AG09309 (cell line): ENCODE measurements around the gene IFNA21.

Source experiments
- DNase-seq: peaks from one replicate; pipeline ENCODE4 v3.0.0-alpha.2; 2010; ENCODE audit warnings: low read depth
- H3K4me3 ChIP-seq: 2 replicates; pipeline ENCODE4 v1.5.1; 2011; ENCODE audit warnings: mild to moderate bottlenecking, low read depth, low read length, moderate library complexity; ENCODE audit not compliant: control insufficient read depth
- TF ChIP-seq, protein P1 (sequence below): IDR thresholded peaks from 2 replicates; pipeline ENCODE4 v1.5.1; 2011; ENCODE audit warnings: mild to moderate bottlenecking, low read depth, low read length, inconsistent platforms; ENCODE audit not compliant: insufficient read depth, control insufficient read depth; ENCODE audit errors: missing control alignments

The IFNA21 gene

DNA sequence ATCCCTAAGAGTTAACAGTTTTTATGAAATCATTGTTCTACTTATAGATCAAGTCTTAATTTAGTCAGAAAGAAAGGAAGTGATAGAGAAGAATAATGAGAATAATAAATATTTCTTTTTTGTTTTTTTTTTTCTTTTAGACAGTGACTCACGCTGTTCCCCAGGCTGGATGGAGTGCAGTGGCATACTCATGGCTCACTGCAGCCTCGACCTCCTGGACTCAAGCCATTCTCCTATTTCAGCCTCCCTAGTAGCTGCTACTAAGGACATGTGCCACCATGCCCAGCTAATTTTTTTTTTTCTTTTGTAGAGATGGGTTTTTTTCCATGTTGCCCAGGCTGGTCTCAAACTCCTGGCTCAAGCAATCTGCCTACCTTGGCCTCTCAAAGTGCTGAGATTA lies 11.0 kb downstream of the IFNA21 start:
- DNase-seq, result no peak
- TF ChIP-seq, protein P1, sequence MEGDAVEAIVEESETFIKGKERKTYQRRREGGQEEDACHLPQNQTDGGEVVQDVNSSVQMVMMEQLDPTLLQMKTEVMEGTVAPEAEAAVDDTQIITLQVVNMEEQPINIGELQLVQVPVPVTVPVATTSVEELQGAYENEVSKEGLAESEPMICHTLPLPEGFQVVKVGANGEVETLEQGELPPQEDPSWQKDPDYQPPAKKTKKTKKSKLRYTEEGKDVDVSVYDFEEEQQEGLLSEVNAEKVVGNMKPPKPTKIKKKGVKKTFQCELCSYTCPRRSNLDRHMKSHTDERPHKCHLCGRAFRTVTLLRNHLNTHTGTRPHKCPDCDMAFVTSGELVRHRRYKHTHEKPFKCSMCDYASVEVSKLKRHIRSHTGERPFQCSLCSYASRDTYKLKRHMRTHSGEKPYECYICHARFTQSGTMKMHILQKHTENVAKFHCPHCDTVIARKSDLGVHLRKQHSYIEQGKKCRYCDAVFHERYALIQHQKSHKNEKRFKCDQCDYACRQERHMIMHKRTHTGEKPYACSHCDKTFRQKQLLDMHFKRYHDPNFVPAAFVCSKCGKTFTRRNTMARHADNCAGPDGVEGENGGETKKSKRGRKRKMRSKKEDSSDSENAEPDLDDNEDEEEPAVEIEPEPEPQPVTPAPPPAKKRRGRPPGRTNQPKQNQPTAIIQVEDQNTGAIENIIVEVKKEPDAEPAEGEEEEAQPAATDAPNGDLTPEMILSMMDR, result no peak
- H3K4me3 ChIP-seq, result no peak overlapping the region

DNA sequence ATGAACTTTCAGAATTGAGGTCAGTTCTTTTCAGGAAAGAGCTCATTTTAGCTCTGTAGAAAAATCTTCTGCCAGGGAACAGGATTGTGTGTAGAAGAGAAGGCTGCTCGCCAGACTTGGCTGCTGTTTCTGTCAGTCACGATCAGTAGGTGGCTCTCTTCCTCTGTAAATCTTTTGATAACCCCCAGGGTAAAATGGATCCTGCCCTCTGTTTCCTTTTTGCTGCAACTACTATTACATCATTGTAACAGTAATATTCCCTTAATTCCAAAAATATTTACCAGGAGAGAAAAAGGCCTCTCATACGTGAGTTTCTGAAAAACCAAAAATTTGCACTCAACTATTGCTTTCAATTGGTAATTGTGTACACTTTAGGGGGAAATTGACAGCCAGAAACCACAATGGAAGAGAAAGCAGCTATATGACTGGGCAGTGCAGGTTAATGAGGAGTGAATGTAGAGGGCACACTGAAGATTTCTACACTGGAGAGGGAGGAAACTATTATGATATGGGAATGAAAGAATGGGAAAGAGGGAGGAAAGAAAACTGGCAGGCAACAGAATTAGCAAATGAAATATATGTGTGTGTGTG lies 12.3 kb downstream of the IFNA21 start:
- no peak overlapping the region for H3K4me3 ChIP-seq
- no peak for DNase-seq
- TF ChIP-seq, protein P1, result no peak

DNA sequence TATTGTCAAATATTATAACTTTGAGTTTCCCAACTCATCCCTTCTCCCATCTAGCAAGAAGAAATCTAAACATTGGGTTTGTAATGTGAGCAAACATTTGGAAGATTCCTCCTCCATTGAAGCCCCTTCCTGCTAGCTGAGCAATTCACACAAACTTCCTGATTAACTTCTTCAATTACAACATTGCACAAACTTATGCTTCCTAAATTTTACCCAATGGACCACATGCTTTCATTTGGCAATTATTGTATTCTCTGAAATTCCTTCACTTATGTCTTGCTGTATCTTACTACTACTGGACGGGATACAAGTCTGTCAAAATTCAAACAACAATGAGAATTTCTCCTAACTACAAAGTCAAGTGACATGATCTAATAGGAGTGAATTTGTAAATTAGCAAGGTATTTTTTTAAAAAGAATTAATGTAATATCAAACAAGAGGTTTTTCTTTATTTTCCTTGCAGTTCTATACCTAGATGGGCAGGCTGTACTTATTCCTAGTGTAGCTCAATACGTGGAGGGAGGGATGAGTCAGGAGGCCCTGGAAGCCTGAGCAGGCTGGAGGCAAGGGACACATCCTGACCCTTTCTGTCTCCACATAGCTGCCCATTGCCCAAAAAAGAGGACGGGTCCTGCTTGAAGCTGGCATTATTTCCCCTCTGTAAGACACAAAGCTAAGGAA lies 13.0 kb downstream of the IFNA21 start:
- H3K4me3 ChIP-seq, result no peak overlapping the region
- DNase-seq, result no peak
- TF ChIP-seq, protein P1, result no peak

DNA sequence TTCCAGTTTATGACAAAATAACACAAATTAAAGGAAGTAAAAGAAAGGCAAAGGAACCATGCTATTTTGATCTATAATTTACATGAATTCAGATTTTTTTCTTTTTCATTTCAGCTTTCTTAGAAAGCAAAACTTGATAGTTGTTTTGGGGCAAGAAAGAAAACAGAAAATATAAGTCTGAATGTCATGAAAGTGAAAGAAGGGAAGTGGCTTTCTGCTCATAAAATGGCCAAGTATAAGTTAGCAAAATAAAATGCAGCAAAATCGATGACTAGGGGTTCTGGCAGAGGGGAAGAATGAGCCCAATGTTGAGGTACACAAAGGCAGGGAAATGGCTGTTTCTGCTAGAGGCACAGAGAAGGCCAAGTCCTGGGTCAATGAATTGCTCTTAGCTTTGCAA lies 21.9 kb downstream of the IFNA21 start:
- no peak for DNase-seq

DNA sequence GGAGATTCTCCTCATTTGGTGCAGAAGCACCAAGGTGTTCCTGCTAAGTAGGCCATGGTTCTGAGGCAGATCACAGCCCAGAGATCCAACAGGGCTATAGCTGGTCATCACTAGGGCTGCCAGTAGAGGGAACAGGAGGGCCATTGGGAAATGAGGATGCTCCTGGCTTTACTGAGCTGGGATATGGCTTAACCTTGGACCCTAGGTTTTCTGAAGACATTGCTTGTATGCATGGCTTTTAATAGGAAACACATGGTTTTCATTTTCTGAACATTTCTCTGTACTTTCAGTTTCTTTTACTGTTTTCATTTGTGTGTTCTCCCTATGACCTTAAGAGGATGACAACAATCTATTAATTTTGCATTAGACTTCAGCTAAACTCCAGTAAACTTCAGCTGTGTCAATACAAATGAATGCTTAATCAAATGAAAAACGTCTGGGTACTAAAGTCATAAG lies 25.0 kb downstream of the IFNA21 start, which contains the start of gene IFNW1:
TSS of gene IFNW1 (minus strand) at position 406 of the 456 bp plus-strand sequence. CDS start at position 144, 262 bp downstream.
- TF ChIP-seq, protein P1, result peak; percentile 26
- DNase-seq, result no peak

More for the DNA sequence above, 21.9 kb downstream of the IFNA21 start:
- TF ChIP-seq, protein P1, result no peak
- no peak overlapping the region for H3K4me3 ChIP-seq

DNA sequence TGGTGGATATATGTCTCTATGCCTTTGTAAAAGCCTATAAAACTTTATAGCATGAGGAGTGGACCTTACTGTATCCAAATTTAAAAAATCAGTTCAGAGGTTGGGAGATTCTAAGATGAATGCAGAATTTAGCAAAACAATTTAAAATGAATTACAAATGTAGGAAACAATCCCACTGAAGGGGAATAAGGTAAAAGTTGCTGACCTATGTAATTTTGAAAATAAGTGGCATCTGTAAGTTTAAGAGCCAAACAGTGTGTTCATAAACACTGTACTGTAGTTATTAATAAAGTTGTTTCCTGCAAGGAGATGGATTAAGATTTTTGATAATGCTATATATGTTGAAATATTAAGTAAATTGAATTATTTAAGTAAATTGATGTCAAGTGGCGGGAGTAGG lies 29.4 kb downstream of the IFNA21 start:
- TF ChIP-seq, protein P1, result no peak
- no peak overlapping the region for H3K4me3 ChIP-seq
- no peak for DNase-seq

More for the DNA sequence above, 25.0 kb downstream of the IFNA21 start, which contains the start of gene IFNW1:
- H3K4me3 ChIP-seq, result no peak within 1 kb of the TSS
